T47D (cell line): ENCODE measurements around the gene MLYCD.

Source experiments
- DNase-seq, 2 experiments: peaks; one replicate each; pipeline versions ENCODE4 v3.0.0 to v3.0.0-alpha.2; 2011 to 2012; ENCODE audit warnings: low read depth in 1 of 2, low spot score in 1 of 2
- JUND ChIP-seq: IDR thresholded peaks from 2 replicates; pipeline ENCODE4 v1.6.1; 2012; ENCODE audit warnings: low read depth
- in situ Hi-C: cut with HindIII; loops from 2 replicates; pipeline ENCODE4 v1.10.0; 2016; ENCODE audit warnings: low sequenced_read_pairs, low pct_unique_long_range_greater_than_20kb

Gene MLYCD

GRCh38 chr16:83969771-83970429 is 71.0 kb downstream of the MLYCD start:
- no peak for TF ChIP-seq JUND

GRCh38 chr16:83970430-83970815 is 71.5 kb downstream of the MLYCD start:
- in situ Hi-C loops: no loop called here
- TF ChIP-seq JUND: no peak
- no peak for DNase-seq

More at GRCh38 chr16:83969771-83970429, 71.0 kb downstream of the MLYCD start:
- no peak for DNase-seq
- in situ Hi-C loops: no loop called here

- TF ChIP-seq JUND: no peak
- in situ Hi-C loops: no loop called here
- DNase-seq: no peak
Observed at GRCh38 chr16:83971165-83972130, 72.5 kb downstream of the MLYCD start.

- in situ Hi-C loops: no loop called here
- DNase-seq: no peak
- TF ChIP-seq JUND: no peak
Observed at GRCh38 chr16:83972256-83973008, 73.5 kb downstream of the MLYCD start.

GRCh38 chr16:83973077-83973476 is 74.2 kb downstream of the MLYCD start:
- in situ Hi-C loops: no loop called here
- DNase-seq: no peak
- no peak for TF ChIP-seq JUND

GRCh38 chr16:83973581-83974385 is 74.9 kb downstream of the MLYCD start:
- in situ Hi-C loops: no loop called here
- no peak for DNase-seq
- no peak for TF ChIP-seq JUND

GRCh38 chr16:83974475-83974874 is 75.6 kb downstream of the MLYCD start:
- in situ Hi-C loops: no loop called here
- DNase-seq: no peak
- TF ChIP-seq JUND: no peak

- in situ Hi-C loops: no loop called here
- DNase-seq: no peak
- no peak for TF ChIP-seq JUND
Observed at GRCh38 chr16:83975590-83976260, 76.8 kb downstream of the MLYCD start.
